ENCODE data around the gene PKN1. TPM values are rescaled to one million over a fixed set of nuclear protein-coding genes. Genes with fewer than 3 reads are reported as not detected.
"Not testable (repeated sequence)": the region's sequence is repeated elsewhere in the genome, so short reads cannot be mapped to it uniquely, and the experiment has no call there.

Gene PKN1
- total RNA-seq, 1 experiment from 2014 or later: 72.8 TPM

- not testable (repeated sequence) for DNase-seq (ENCODE audit: extremely low read depth, low read depth)
Observed at GRCh38 chr19:14452303-14452702, 19.2 kb downstream of the PKN1 start.

- DNase-seq (ENCODE audit: extremely low read depth, low read depth): no peak
Observed at GRCh38 chr19:14459703-14460102, 26.6 kb downstream of the PKN1 start.

GRCh38 chr19:14460935-14461334 is 27.8 kb downstream of the PKN1 start:
- DNase-seq (ENCODE audit: extremely low read depth, low read depth): no peak

DNA sequence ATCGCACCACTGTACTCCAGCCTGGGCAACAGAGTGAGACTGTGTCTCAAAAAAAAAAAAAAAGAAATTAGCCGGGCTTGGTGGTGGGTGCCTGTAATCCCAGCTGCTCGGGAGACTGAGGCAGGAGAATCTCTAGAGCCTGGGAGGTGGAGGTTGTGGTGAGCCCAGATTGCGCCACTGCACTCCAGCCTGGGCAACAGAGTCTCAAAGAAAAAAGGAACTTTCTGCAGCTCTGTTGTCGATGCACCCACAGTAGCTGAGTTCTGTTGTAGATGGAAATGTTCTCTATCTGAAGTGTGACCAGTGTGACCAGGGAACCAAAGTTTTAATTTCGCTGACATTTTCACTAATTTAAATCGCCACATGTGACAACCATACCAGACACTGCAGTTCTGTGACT is 29.3 kb downstream of the PKN1 start:
- DNase-seq (ENCODE audit: extremely low read depth, low read depth): not testable (repeated sequence)

DNA sequence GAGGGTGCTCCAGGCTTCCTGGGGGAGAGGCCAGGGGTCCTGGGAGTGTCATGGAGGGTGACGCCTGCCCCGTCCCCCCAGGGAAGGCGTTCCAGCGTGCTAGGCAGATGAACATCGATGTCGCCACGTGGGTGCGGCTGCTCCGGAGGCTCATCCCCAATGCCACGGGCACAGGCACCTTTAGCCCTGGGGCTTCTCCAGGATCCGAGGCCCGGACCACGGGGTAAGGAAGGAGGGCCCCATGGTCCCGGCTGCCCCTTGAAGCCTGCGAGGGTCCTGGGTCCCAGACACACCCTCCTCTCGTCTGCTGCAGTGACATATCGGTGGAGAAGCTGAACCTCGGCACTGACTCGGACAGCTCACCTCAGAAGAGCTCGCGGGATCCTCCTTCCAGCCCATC is 30.6 kb downstream of the PKN1 start:
- no peak for DNase-seq (ENCODE audit: extremely low read depth, low read depth)

- no peak for DNase-seq (ENCODE audit: extremely low read depth, low read depth)
Observed at GRCh38 chr19:14467391-14467790, 34.3 kb downstream of the PKN1 start.

GRCh38 chr19:14467816-14468215 is 34.7 kb downstream of the PKN1 start:
- DNase-seq (ENCODE audit: extremely low read depth, low read depth): no peak

DNA sequence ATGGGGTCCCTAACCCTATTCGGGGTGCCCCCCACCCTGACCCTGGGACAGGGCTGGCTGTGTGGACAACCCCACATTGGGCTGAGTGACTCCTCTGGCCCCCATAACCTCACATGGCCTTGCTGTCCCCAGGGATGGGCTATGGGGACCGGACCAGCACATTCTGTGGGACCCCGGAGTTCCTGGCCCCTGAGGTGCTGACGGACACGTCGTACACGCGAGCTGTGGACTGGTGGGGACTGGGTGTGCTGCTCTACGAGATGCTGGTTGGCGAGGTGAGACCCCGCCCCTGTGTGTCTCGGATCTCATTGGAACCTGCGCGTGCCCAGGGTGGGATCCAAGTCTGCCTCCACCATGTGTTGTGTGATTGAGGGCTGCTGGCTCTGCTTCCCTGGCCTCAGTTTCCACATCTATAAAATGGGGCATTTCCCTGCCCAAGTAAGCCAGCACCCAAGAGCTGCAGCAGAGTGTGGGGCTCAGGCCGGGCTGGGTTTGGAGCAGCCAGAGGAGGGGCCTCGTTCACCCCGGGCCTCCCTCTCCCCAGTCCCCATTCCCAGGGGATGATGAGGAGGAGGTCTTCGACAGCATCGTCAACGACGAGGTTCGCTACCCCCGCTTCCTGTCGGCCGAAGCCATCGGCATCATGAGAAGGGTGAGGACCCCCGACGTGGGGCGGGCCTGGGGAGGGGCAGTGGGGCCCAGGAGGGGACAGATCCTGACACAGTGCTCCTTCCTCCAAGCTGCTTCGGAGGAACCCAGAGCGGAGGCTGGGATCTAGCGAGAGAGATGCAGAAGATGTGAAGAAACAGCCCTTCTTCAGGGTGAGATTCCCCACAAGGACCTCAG is 37.1 kb downstream of the PKN1 start:
- DNase-seq (ENCODE audit: extremely low read depth, low read depth): no peak

DNA sequence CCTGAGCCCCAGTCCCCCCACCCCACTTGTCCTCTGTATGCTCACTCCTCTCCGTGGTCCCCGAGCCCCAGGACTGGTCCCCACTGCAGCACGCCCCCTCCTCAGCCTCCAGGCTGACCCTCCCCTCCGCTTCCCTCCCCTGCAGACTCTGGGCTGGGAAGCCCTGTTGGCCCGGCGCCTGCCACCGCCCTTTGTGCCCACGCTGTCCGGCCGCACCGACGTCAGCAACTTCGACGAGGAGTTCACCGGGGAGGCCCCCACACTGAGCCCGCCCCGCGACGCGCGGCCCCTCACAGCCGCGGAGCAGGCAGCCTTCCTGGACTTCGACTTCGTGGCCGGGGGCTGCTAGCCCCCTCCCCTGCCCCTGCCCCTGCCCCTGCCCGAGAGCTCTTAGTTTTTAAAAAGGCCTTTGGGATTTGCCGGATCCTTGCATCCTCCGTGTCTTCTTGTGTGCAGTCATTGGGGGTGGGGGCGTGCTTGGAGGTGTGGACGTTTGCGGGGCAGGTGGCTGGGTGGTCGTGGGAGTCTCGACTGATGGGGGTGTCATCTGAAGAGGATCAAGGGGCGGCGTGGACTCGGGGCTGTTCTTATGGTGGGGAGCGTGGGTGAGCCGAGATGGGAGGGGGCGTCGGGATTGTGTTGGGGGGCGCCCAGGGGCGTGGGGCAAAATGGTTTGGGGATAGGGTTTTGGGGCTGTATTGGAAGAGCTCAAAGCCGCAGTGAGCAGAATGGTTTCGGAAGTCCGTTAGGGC is 38.5 kb downstream of the PKN1 start:
- no peak for DNase-seq (ENCODE audit: extremely low read depth, low read depth)

GRCh38 chr19:14472202-14472938 is 39.3 kb downstream of the PKN1 start:
- no peak for DNase-seq (ENCODE audit: extremely low read depth, low read depth)

GRCh38 chr19:14473073-14473977 is 40.2 kb downstream of the PKN1 start:
- no peak for DNase-seq (ENCODE audit: extremely low read depth, low read depth)

DNA sequence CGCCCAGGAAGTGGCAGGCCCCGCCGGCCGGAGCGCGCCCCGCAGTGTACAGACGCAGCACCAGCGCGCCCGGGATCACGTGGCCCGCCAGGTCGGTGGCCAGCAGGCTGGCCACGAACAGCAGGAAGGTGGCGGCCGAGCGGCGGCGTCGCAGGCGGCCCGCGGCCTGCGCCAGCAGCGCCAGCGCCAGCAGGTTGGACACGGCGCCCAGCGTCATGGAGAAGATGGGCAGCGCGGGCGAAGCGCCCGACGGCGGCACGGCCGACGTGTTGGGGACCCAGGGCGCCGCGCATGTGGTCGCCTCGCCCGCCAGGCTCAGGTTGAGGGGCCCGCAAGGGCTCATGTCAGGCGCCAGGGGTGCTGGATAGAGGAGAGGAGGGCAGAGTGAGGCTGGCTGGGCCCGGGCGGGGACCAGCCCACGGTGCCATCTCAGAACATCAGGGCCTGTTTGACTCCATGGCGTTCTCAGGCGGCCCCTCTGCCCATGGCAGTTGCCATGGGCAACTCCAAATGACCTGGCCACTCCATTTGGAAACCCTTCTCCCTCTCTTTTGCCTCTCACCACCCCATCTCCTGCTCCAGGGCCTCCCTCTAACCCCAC is 41.0 kb downstream of the PKN1 start:
- no peak for DNase-seq (ENCODE audit: extremely low read depth, low read depth)

GRCh38 chr19:14474827-14475226 is 41.7 kb downstream of the PKN1 start:
- no peak for DNase-seq (ENCODE audit: extremely low read depth, low read depth)

GRCh38 chr19:14475251-14476073 is 42.4 kb downstream of the PKN1 start, which contains the start of gene PTGER1:
PTGER1 (minus strand) TSS chr19:14475354; CDS start chr19:14474320, 1,034 bp downstream.
- no peak for DNase-seq (ENCODE audit: extremely low read depth, low read depth)

GRCh38 chr19:14476327-14476672 is 43.2 kb downstream of the PKN1 start:
- DNase-seq (ENCODE audit: extremely low read depth, low read depth): no peak

DNA sequence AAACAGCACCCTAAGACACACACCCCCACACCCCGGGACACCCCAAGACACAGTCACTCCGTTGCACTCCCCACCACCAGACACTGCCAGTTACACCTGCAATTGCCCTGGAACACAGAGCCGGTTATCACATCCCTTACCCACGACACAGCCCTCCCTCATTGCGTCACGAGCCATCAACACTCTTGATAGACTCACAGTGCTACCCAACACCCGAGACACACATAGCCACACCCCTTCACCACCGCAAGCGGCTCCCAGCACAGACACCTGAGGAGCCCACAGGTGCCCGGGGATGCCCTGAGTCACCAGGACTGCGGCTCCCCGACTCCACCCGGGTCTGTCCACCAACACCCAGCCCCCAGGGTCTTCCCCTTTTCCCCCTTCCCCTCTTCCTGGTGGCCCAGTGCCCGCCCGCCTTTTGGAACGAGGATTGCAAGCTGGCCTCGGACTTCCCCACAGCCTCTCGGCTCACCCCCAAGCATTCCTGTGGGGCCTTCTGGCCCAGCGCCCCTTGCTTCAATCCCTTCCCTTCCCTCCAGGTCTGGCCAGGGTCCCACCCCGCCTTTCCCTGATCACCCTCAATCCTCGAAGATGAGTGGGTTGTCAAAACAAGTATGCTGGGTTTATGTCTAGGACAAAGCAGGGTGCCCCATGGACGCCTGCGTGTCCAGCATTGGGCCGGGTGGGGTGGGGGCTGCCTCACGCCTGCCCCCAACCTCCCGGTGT is 43.7 kb downstream of the PKN1 start:
- peak; percentile 52 for DNase-seq (ENCODE audit: extremely low read depth, low read depth)

DNA sequence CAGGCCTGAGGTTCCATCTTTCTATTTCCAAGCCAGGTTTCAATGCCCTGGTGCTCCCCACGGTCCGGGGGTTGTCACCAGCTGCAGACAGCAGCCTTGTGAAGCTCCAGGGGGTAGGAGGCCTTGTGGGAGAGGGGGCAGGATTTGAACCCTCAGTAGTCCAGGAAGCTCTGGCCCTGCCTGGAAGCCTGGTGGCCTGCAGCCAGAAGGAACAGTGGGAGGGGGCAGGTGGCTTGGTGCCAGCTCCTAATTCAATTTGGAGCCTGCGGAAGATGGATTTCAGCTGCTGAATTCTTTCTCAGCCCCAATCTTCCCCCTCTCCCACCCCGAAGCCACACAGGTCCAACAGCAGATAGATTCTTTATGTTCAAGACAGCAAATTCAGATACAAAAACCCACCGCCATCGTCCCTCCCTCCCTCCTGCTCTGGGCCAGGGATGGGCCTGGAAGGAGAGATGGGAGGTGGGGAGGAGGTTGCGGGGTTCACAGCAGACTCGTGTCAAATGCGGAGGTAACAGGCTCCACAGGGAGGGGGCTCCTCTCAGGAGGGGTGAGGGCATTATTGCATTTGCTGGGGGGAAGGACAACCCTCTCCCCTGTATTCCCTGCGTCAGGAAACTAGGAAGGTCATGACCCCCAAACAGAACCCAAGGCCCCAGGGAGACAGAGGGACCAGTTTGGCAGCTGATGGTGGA is 44.5 kb downstream of the PKN1 start:
- DNase-seq (ENCODE audit: extremely low read depth, low read depth): no peak

DNA sequence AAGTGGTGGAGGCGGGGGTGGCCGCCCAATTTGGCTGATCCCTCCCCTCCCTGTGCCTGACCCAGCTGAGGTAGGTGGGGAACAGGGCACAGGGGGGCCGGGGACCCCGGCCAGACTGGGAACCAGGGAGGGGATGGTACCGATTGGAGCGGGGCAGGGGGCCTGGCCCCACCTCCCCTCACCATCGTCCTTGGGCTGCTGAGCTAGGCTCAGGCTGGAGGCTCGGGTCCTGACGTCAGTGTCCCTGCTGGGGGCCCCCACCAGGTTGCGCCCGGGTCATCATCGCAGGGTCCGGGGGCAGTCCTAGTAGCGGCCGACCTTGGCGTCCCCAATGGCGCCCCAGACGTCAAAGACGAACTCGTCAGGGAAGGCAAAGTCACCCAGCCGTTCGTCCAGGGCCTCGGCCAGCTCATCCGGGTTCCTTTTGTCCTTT is 45.0 kb downstream of the PKN1 start:
- DNase-seq (ENCODE audit: extremely low read depth, low read depth): no peak
